ENCODE results near the gene MFRP.

DNA sequence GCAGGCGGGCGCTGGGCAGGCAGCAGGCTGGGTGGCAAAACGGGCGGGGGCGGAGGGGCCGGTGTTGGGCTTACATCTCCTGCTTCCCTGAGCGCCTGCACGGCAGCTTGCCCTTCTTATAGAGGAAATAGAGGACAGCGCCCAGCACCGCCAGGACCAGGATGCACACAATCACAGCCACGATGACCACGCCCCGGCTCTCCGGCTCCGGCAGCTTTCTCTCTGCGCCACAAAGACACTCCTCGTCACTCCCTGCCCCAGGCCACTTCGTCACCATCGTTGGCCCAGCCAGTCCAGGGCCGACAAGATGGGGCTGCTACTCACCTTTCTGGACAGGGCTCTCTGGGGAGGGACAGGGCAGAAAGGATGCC is 35.8 kb downstream of the MFRP start:
- TF ChIP-seq, protein P1, sequence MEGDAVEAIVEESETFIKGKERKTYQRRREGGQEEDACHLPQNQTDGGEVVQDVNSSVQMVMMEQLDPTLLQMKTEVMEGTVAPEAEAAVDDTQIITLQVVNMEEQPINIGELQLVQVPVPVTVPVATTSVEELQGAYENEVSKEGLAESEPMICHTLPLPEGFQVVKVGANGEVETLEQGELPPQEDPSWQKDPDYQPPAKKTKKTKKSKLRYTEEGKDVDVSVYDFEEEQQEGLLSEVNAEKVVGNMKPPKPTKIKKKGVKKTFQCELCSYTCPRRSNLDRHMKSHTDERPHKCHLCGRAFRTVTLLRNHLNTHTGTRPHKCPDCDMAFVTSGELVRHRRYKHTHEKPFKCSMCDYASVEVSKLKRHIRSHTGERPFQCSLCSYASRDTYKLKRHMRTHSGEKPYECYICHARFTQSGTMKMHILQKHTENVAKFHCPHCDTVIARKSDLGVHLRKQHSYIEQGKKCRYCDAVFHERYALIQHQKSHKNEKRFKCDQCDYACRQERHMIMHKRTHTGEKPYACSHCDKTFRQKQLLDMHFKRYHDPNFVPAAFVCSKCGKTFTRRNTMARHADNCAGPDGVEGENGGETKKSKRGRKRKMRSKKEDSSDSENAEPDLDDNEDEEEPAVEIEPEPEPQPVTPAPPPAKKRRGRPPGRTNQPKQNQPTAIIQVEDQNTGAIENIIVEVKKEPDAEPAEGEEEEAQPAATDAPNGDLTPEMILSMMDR (tag by site-specific recombination; IDR thresholded peaks at IDR 0.05) = no peak
- TF ChIP-seq ZNF521 (tag by site-specific recombination; IDR thresholded peaks at IDR 0.05) (no peak), ZSCAN30 (tag by site-specific recombination; IDR thresholded peaks at IDR 0.05) (no peak), MEIS1 (CRISPR knock-in tag; IDR thresholded peaks at IDR 0.05; ENCODE audit: borderline replicate concordance) (no peak), ZNF791 (tag by site-specific recombination; IDR thresholded peaks at IDR 0.05) (no peak), ZNF596 (tag by site-specific recombination; IDR thresholded peaks at IDR 0.05) (no peak)
- TF ChIP-seq, protein P2, sequence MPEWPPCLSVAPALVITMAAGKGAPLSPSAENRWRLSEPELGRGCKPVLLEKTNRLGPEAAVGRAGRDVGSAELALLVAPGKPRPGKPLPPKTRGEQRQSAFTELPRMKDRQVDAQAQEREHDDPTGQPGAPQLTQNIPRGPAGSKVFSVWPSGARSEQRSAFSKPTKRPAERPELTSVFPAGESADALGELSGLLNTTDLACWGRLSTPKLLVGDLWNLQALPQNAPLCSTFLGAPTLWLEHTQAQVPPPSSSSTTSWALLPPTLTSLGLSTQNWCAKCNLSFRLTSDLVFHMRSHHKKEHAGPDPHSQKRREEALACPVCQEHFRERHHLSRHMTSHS (tag by site-specific recombination; IDR thresholded peaks at IDR 0.05) = no peak
- TF ChIP-seq, protein P3, sequence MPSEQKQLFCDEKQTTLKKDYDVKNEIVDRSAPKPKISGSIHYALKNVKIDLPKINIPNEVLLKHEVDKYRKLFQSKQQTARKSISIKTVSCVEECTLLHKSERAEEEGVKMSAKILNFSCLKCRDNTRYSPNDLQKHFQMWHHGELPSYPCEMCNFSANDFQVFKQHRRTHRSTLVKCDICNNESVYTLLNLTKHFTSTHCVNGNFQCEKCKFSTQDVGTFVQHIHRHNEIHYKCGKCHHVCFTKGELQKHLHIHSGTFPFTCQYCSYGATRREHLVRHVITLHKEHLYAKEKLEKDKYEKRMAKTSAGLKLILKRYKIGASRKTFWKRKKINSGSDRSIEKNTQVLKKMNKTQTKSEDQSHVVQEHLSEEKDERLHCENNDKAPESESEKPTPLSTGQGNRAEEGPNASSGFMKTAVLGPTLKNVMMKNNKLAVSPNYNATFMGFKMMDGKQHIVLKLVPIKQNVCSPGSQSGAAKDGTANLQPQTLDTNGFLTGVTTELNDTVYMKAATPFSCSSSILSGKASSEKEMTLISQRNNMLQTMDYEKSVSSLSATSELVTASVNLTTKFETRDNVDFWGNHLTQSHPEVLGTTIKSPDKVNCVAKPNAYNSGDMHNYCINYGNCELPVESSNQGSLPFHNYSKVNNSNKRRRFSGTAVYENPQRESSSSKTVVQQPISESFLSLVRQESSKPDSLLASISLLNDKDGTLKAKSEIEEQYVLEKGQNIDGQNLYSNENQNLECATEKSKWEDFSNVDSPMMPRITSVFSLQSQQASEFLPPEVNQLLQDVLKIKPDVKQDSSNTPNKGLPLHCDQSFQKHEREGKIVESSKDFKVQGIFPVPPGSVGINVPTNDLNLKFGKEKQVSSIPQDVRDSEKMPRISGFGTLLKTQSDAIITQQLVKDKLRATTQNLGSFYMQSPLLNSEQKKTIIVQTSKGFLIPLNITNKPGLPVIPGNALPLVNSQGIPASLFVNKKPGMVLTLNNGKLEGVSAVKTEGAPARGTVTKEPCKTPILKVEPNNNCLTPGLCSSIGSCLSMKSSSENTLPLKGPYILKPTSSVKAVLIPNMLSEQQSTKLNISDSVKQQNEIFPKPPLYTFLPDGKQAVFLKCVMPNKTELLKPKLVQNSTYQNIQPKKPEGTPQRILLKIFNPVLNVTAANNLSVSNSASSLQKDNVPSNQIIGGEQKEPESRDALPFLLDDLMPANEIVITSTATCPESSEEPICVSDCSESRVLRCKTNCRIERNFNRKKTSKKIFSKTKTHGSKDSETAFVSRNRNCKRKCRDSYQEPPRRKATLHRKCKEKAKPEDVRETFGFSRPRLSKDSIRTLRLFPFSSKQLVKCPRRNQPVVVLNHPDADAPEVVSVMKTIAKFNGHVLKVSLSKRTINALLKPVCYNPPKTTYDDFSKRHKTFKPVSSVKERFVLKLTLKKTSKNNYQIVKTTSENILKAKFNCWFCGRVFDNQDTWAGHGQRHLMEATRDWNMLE (tag by site-specific recombination; conservative IDR thresholded peaks at IDR 0.05; ENCODE audit: low read depth) = no peak

Measured in HEK293 (cell line).